ENCODE results near the gene TSHZ2.

Gene TSHZ2

DNA sequence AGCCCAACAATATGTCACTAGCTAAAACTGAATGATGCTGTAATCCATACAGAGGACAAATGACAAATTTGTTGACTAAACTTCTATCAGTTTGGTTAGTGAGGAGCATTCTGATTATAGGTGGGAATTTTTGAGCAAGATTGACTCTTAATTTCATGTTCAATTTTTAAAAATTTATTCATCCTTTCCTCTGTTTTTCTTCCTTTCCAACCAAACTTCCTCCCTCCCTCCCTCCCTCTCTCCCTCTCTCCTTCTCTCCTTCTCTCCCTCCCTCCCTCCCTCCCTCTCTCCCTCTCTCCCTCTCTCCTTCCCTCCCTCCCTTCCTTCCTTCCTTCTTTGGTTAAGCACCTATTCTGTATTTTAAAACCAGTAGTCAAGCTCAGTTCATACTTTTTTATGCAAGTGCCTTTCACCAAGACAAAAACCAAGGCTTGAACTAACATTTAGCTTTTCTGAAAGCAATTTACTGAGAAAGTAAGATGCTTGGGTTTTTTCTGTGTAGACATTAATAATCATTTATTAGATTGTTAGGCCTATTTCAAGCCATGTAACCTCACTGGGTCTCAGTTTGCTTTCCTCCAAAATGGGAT lies 112.3 kb downstream of the TSHZ2 start:
- TF ChIP-seq, protein P1, sequence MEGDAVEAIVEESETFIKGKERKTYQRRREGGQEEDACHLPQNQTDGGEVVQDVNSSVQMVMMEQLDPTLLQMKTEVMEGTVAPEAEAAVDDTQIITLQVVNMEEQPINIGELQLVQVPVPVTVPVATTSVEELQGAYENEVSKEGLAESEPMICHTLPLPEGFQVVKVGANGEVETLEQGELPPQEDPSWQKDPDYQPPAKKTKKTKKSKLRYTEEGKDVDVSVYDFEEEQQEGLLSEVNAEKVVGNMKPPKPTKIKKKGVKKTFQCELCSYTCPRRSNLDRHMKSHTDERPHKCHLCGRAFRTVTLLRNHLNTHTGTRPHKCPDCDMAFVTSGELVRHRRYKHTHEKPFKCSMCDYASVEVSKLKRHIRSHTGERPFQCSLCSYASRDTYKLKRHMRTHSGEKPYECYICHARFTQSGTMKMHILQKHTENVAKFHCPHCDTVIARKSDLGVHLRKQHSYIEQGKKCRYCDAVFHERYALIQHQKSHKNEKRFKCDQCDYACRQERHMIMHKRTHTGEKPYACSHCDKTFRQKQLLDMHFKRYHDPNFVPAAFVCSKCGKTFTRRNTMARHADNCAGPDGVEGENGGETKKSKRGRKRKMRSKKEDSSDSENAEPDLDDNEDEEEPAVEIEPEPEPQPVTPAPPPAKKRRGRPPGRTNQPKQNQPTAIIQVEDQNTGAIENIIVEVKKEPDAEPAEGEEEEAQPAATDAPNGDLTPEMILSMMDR (IDR thresholded peaks at IDR 0.05): no peak

DNA sequence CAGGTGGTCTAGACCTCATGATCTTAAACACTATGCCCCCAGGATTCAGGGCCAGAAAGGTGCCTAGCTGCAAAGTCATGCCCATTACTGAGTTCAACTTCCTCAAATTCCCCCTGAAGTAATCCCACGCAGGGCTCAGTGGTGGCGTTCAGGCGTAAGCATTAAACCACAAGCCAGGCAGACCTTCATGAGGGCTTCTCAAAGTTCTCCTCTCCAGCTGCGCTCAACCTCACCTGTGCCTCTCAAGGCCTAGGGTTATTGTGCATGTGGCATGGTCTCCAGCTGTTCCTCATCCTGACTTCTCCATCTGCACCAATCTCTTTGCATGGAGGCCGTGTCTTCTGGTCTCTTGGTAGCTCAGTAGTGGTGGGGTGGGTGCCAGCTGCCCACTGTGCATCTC lies 113.6 kb downstream of the TSHZ2 start:
- TF ChIP-seq, protein P1 (IDR thresholded peaks at IDR 0.05): no peak

DNA sequence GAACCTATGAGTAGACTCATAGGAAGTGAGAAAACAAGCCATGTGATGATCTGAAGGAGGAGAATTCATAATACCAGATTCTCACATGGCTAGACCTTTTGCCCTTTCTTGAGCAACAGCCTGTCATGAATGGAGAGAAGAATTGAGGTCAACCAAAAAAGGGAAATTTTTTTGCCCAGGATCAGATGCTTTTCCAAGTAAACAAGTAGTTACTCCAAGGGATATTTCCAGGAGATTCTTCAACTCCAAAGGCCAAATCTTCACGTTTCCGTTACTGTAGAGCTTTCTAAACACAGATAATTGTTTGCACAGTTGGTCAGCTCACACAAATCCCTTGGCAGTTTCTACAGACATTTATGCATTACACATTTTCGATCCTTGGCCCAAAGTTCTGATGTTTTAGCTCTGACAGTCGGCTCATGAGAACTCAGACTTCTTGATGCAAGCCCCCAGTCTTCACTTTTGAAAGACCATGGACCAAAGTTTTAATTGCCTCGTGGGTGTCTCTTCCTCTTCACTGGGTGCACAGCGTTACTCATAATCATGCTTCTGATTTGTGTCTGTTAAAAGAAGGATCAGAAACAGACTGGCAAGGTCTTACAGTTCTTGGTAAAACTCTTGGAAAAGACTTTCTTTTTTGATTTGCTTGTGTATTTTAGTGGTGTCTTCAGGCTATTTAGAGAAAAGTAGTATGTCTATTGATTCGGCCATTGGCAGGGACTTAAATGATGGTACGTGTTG lies 115.0 kb downstream of the TSHZ2 start:
- TF ChIP-seq, protein P1 (IDR thresholded peaks at IDR 0.05): no peak

DNA sequence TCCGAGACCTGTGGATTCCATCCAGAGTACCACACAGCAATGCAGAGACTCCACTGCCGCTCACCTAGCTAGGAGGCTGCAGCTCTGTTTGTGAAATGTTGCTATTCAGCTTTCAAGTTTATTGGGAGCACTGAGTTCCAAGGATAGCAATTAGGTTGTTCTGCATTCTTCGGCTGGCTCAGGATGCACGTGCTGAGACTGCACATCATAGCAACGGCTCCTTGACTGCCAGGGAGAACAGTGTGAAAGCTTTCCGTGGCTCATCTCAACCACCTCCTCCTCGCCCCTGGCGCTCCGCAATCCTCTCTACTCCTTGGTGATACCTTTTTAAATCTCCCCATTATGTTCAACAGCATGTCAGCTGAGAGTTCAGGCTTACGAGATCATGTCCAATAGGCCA lies 116.6 kb downstream of the TSHZ2 start:
- TF ChIP-seq, protein P1 (IDR thresholded peaks at IDR 0.05): no peak

DNA sequence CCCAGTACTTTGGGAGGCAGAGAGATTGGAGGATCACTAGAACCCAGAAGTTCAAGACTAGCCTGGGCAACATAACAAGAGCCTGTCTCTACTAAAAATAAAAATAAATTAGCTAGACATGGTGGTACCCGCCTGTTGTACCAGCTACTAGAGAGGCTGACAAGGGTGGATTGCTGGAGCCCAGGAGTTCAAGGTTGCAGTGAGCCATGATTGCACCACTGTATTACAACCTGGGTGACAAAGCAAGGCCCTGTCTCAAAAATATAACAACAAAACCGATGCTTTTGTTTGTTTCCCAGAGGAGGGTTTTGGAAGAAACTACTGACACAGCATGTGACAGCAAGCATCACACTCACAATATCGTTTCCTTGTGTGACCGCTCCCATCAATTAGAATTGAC lies 119.6 kb downstream of the TSHZ2 start:
- TF ChIP-seq, protein P1 (IDR thresholded peaks at IDR 0.05): no peak

DNA sequence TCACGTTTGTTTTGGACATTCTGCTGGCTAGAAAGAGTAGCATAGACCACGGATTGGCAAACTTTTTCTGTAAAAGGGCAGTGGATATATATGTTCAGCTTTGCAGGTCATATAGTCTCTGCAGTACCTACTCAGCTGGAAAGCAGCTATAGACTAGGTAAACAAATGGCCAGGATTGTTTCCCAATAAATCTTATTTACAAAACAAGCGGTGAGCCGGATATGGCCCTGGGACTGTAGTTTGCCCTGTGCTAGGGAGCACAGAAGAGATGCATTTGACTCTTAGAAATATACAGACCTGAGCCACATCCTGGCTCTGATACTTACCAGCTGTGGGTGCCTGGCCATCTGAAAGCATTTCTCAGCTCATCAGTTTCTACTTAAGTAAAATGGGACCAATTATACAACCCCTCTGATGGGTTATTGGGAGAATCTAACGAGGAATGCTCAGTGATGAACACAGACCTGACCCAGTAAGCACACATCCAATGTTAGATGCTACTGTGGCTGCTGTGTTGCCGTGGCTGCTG lies 120.7 kb downstream of the TSHZ2 start:
- TF ChIP-seq, protein P1 (IDR thresholded peaks at IDR 0.05): no peak

DNA sequence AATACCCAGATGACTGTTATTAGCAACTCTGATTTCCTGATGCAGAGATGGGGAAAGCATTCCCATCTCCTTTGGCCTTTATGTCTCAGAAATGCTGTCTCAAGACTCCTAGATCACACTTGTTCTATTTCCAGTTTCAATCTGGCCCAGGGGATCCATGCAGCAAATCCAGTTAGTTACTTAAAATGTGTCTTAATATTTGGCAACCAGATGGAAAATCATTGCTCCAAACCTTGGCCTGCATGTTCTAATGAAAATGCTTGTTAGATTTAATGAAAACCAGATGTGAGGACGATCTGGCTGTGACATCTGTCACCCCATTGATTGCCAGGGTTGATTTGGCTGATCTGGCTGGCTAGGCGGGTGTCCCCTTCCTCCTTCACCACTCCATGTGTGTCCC lies 125.2 kb downstream of the TSHZ2 start:
- TF ChIP-seq, protein P1 (IDR thresholded peaks at IDR 0.05): no peak
